Kidney (tissue), 14 donors: ENCODE measurements around the gene TIAM2. TPM values are rescaled to one million over a fixed set of nuclear protein-coding genes. Genes with fewer than 3 reads are reported as not detected.

Source experiments
- DNase-seq, 5 donors: peaks; one replicate each; pipeline ENCODE4 v3.0.0-alpha.2; 2013 to 2020
- FAIRE-seq: peaks from 2 replicates; lab custom pipeline; 2012; peaks lifted over from hg19 to GRCh38; lab: Jason Lieb, UNC
- H3K27ac ChIP-seq, 2 donors: one replicate each; pipeline ENCODE4 v1.7.0; 2013; ENCODE audit warnings: low read depth in 2 of 2, low read length in 2 of 2, inconsistent platforms in 1 of 2
- H3K27me3 ChIP-seq: one replicate; pipeline ENCODE4 v1.7.1; 2013; ENCODE audit warnings: low read length, inconsistent platforms; ENCODE audit not compliant: control insufficient read depth, insufficient read depth
- H3K36me3 ChIP-seq, 3 donors: one replicate each; pipeline versions ENCODE4 v1.7.0 to v1.7.1; 2013; ENCODE audit warnings: low read length in 3 of 3, control low read depth in 1 of 3, inconsistent platforms in 1 of 3; ENCODE audit not compliant: insufficient read depth in 3 of 3, control insufficient read depth in 2 of 3
- H3K4me1 ChIP-seq, 3 donors: one replicate each; pipeline versions ENCODE4 v1.7.0 to v1.7.1; 2013; ENCODE audit warnings: low read length in 3 of 3, inconsistent platforms in 1 of 3, low read depth in 1 of 3; ENCODE audit not compliant: control insufficient read depth in 2 of 3, insufficient read depth in 2 of 3
- H3K4me3 ChIP-seq, 3 donors: one replicate each; pipeline versions ENCODE4 v1.7.0 to v1.8.1; 2013; ENCODE audit warnings: low read length in 3 of 3, control low read depth in 1 of 3, inconsistent platforms in 1 of 3
- H3K9ac ChIP-seq, 3 donors: one replicate each; pipeline versions ENCODE4 v1.7.0 to v1.7.1; 2013; ENCODE audit warnings: low read length in 3 of 3, control low read depth in 1 of 3, inconsistent platforms in 1 of 3
- H3K9me3 ChIP-seq, 3 donors: one replicate each; pipeline versions ENCODE4 v1.7.0 to v1.7.1; 2013; ENCODE audit warnings: low read length in 3 of 3, control low read depth in 1 of 3, inconsistent platforms in 1 of 3; ENCODE audit not compliant: control insufficient read depth in 2 of 3, insufficient read depth in 1 of 3
- intact Hi-C: fragments of 100-400 bp; cut with DNase I; formaldehyde crosslinking; loops from one replicate; pipeline ENCODE4 v1.11.1; 2022
- polyA plus RNA-seq: library from polyadenylated mRNA; stranded (reverse); fragments of 350-450 nt; fragmentation: Illumina TruSeq; extraction: RNeasy Lipid Tissue Mini Kit (QIAGEN cat#74804); gene quantifications from one replicate; pipeline ENCODE4 v1.2.3, GENCODE V29; 2014; ENCODE audit warnings: low read depth, low replicate concordance; ENCODE audit not compliant: insufficient read depth
- total RNA-seq: library from RNA; stranded (reverse); fragmentation: NEBNext Ultra II Directional; extraction: Animal tissue kit (Norgen Biotek cat#: 25700); gene quantifications from one replicate; pipeline ENCODE4 v1.2.1, GENCODE V29; 2021
- TF ChIP-seq, protein P1 (sequence below): IDR thresholded peaks from 3 replicates; pipeline ENCODE4 v1.5.1; 2012; ENCODE audit warnings: mild to moderate bottlenecking, moderate library complexity, borderline replicate concordance; ENCODE audit not compliant: insufficient read depth; ENCODE audit errors: extremely low read depth
- donor health status: control.
- donor health status: control.
- donor health status: control.
- donor health status: control.
- donor health status: control.
- donor health status: DM: yes; HTN: yes; CAD: no.
- donor health status: Normal renal cell carcinoma (clear cell type).

TIAM2 gene
- total and polyA plus RNA-seq, 2 donors from 2014 or later, result 6.8 to 7.6 TPM

DNA sequence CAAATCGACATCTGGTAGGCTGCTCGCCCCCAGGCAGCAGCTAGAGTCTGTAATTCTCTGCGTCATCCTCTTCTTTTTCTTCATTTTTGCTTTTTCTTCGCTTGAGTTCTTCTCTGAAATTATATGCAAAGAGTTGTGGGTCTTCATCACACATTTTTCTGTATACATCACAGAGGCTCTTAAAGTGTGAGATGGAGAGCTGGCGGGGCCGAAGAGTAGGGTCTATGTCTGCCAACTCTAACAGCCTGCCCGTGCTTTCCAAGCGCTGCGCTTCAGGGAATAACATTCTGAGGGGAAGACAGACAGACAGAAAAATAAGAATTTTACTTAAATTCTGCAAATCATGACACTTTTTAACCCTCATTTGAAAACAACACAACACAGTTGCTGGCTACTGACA is 262.7 kb downstream of the TIAM2 start:
- TF ChIP-seq, protein P1, sequence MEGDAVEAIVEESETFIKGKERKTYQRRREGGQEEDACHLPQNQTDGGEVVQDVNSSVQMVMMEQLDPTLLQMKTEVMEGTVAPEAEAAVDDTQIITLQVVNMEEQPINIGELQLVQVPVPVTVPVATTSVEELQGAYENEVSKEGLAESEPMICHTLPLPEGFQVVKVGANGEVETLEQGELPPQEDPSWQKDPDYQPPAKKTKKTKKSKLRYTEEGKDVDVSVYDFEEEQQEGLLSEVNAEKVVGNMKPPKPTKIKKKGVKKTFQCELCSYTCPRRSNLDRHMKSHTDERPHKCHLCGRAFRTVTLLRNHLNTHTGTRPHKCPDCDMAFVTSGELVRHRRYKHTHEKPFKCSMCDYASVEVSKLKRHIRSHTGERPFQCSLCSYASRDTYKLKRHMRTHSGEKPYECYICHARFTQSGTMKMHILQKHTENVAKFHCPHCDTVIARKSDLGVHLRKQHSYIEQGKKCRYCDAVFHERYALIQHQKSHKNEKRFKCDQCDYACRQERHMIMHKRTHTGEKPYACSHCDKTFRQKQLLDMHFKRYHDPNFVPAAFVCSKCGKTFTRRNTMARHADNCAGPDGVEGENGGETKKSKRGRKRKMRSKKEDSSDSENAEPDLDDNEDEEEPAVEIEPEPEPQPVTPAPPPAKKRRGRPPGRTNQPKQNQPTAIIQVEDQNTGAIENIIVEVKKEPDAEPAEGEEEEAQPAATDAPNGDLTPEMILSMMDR, result no peak
- no peak for DNase-seq
- H3K27me3 ChIP-seq, result no peaks in the 10 kb centered on the region
- intact Hi-C loops, result no loop called here
- H3K4me3 ChIP-seq, result no peak overlapping the region
- FAIRE-seq, result no peak
- no peaks in the 10 kb centered on the region for H3K4me1 ChIP-seq
- H3K9ac ChIP-seq, result no peak overlapping the region
- peaks cover 3 to 26% (median 14%) of the 10 kb centered on the region in 3 donors for H3K36me3 ChIP-seq
- H3K9me3 ChIP-seq, result no peaks in the 10 kb centered on the region
- H3K27ac ChIP-seq, result no peak overlapping the region

DNA sequence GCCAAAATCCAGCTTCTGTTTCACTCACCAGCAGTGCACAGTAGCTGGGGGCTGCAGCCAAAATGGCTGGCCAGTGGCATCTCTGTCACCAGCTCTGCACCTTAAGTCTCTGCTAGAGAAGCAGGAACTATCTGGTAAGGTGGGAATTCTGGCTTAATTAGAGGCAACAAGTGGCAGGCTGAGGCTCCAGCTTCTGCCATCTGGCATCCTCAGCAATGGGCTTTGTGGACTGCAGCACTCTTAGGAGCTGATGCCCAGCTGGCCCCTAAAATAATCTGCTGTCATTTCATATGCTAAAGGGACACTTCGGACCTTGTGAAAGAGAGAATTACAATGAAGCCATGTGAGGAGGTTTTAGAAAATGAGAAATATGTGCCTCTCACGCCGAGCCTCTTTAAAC is 264.1 kb downstream of the TIAM2 start:
- intact Hi-C loops, result no loop called here
- DNase-seq (no peak), FAIRE-seq (no peak)

DNA sequence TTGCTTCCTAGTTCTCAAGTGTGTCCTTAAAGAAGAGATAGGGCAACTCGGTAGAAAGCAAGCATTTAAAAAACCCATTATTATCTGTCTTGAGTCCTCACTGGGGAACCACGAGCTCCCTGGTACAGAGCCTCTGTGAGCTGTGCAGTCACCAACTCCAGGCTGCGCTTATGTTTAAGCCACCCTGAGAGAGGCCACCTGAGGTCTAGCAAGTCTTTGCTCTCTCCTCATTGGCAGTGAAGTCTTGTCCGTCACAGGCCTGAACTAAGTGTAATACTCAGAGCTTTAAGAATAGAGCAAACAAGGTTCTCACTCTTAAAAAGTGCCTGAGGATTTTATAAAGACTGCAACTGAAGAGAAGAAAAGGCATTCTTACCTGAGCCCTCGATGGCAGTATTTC is 264.8 kb downstream of the TIAM2 start:
- intact Hi-C loops, result no loop called here
- H3K9ac ChIP-seq, result no peak overlapping the region
- TF ChIP-seq, protein P1, result no peak
- no peak overlapping the region for H3K27ac ChIP-seq
- no peak for DNase-seq
- no peaks in the 10 kb centered on the region for H3K27me3 ChIP-seq
- FAIRE-seq, result no peak
- peaks cover 3 to 21% (median 14%) of the 10 kb centered on the region in 3 donors for H3K36me3 ChIP-seq
- H3K4me1 ChIP-seq, result no peaks in the 10 kb centered on the region
- H3K9me3 ChIP-seq, result no peaks in the 10 kb centered on the region
- H3K4me3 ChIP-seq, result no peak overlapping the region

More for the DNA sequence above, 264.1 kb downstream of the TIAM2 start:
- TF ChIP-seq, protein P1, result no peak
- no peak overlapping the region for H3K9ac ChIP-seq
- H3K27me3 ChIP-seq, result no peaks in the 10 kb centered on the region
- H3K36me3 ChIP-seq, result peaks cover 3 to 21% (median 14%) of the 10 kb centered on the region in 3 donors
- no peaks in the 10 kb centered on the region for H3K9me3 ChIP-seq
- H3K4me3 ChIP-seq, result no peak overlapping the region
- H3K27ac ChIP-seq, result no peak overlapping the region
- no peaks in the 10 kb centered on the region for H3K4me1 ChIP-seq

DNA sequence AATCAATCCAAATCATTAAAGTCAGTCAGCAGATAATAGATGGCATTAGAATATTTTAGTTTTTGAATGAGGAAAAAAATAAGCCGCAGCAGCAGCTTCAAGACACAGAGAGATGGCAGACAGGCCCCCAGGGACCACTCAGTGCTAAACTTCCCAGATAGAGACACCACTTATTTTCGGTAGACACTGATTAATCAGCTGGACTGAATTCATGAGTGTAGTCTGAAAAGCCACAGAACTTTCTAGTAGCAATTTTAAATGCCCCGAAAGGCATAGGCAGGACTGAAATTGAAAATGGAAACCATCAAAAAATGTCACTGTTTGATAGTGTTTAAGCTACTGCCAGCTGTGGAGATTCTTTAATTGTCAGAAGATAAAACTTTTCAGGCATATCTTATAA is 265.6 kb downstream of the TIAM2 start:
- Histone ChIP-seq H3K36me3 (peaks cover 3 to 21% (median 14%) of the 10 kb centered on the region in 3 donors), H3K9ac (no peak overlapping the region), H3K9me3 (no peaks in the 10 kb centered on the region), H3K27ac (no peak overlapping the region), H3K4me3 (no peak overlapping the region), H3K4me1 (no peaks in the 10 kb centered on the region), H3K27me3 (no peaks in the 10 kb centered on the region)
- intact Hi-C loops, result no loop called here
- FAIRE-seq (no peak), DNase-seq (no peak)
- TF ChIP-seq, protein P1, result no peak
